BLaER1 treated with 17β-estradiol and CSF1 and Interleukin-3, amounts not matched to agents 10 nM and 100 nM (cell line): ENCODE results near the gene SLC9B1.
"Not testable (repeated sequence)": the region's sequence is repeated elsewhere in the genome, so short reads cannot be mapped to it uniquely, and the experiment has no call there.

Experiments
- H3K27ac ChIP-seq, 11 experiments: shearing (Covaris generic); formaldehyde crosslinking; 2 replicates each; pipeline ENCODE4 v1.8.1; 2022
- H3K27me3 ChIP-seq, 11 experiments: shearing (Covaris generic); formaldehyde crosslinking; 2 replicates each; pipeline ENCODE4 v1.8.1; 2022
- H3K36me3 ChIP-seq, 11 experiments: shearing (Covaris generic); formaldehyde crosslinking; 2 replicates each; pipeline ENCODE4 v1.8.1; 2022
- H3K4me1 ChIP-seq, 10 experiments: shearing (Covaris generic); formaldehyde crosslinking; 2 replicates each; pipeline ENCODE4 v1.8.1; 2022
- H3K4me2 ChIP-seq, 11 experiments: shearing (Covaris generic); formaldehyde crosslinking; 2 replicates each; pipeline ENCODE4 v1.8.1; 2022
- H3K4me3 ChIP-seq, 10 experiments: shearing (Covaris generic); formaldehyde crosslinking; 2 replicates each; pipeline ENCODE4 v1.8.1; 2022
- H3K9ac ChIP-seq, 11 experiments: shearing (Covaris generic); formaldehyde crosslinking; 2 replicates each; pipeline ENCODE4 v1.8.1; 2022
- H3K9me3 ChIP-seq, 11 experiments: shearing (Covaris generic); formaldehyde crosslinking; replicated peaks in 1 of 11; 2 replicates each; pipeline ENCODE4 v1.8.1; 2022
- H4K20me1 ChIP-seq, 11 experiments: shearing (Covaris generic); formaldehyde crosslinking; 2 replicates each; pipeline ENCODE4 v1.8.1; 2022
- Cebpa-rat ChIP-seq, 11 experiments: shearing (Covaris generic); IDR thresholded peaks; 2 replicates each; pipeline ENCODE4 v1.8.1; 2022

SLC9B1 gene

GRCh38 chr4:102868153-102868780, 151.2 kb downstream of the SLC9B1 start:
- peak overlapping the region; percentile 78 to 91 (median 86) for H3K4me2 ChIP-seq
- peaks cover 6 to 28% (median 20%) of the 10 kb centered on the region in 11 experiments for H3K36me3 ChIP-seq
- H3K27ac ChIP-seq: peak overlapping the region; percentile 77 to 95 (median 92)
- H3K9ac ChIP-seq: peak overlapping the region; percentile 80 to 93 (median 90)
- H4K20me1 ChIP-seq: peaks cover 0 to 10% (median 0%) of the 10 kb centered on the region in 11 experiments; a peak in 1 of 22 replicates
- peaks cover 22 to 61% (median 40%) of the 10 kb centered on the region in 10 experiments for H3K4me1 ChIP-seq
- H3K4me3 ChIP-seq: peak overlapping the region; percentile 59 to 78 (median 72)
- no peaks in the 10 kb centered on the region for H3K27me3 ChIP-seq
- no peak for TF ChIP-seq Cebpa-rat (IDR thresholded peaks at IDR 0.05)
- H3K9me3 ChIP-seq: peaks cover 0 to 17% (median 9%) of the 10 kb centered on the region in 11 experiments; a peak in 17 of 22 replicates

- H3K9ac ChIP-seq: peak overlapping the region; percentile 80 to 93 (median 90)
- no peak for TF ChIP-seq Cebpa-rat (IDR thresholded peaks at IDR 0.05)
These were observed 152.0 kb downstream of the SLC9B1 start for GRCh38 chr4:102867278-102868152.

DNA sequence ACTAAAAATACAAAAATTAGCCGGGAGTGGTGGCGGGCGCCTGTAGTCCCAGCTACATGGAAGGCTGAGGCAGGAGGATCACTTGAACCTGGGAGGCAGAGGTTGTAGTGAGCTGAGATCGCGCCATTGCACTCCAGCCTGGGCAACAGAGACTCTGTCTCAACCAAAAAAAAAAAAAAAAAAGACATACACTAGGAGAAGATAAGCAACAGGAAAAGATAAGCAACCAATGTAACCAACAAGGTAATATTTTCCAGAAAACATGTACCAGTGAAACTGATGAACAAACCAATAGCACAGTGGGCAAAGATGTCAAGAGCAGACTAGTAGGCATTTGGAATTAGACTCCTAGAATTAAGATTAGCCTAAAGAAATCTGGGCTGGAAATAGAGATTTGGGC, 154.2 kb downstream of the SLC9B1 start:
- H3K27me3 ChIP-seq, H3K27ac ChIP-seq, H4K20me1 ChIP-seq, H3K4me3 ChIP-seq, H3K9ac ChIP-seq: not testable (repeated sequence)
- peaks cover 0 to 37% (median 24%) of the 10 kb centered on the region in 11 experiments; a peak in 18 of 22 replicates for H3K36me3 ChIP-seq
- peak overlapping the region in 2 of 11 experiments; percentile 85 to 91; a peak in 1 of 22 replicates for H3K4me2 ChIP-seq
- H3K4me1 ChIP-seq: peaks cover 21 to 69% (median 29%) of the 10 kb centered on the region in 10 experiments
- H3K9me3 ChIP-seq: peaks cover 1 to 33% (median 24%) of the 10 kb centered on the region in 11 experiments; a peak in 21 of 22 replicates

More at GRCh38 chr4:102867278-102868152, 152.0 kb downstream of the SLC9B1 start:
- peaks cover 0 to 4% (median 0%) of the 10 kb centered on the region in 11 experiments; a peak in 1 of 22 replicates for H4K20me1 ChIP-seq
- peak overlapping the region; percentile 78 to 91 (median 86) for H3K4me2 ChIP-seq
- H3K27me3 ChIP-seq: no peaks in the 10 kb centered on the region
- peak overlapping the region; percentile 77 to 95 (median 92) for H3K27ac ChIP-seq
- H3K36me3 ChIP-seq: peaks cover 0 to 28% (median 16%) of the 10 kb centered on the region in 11 experiments; a peak in 13 of 22 replicates
- peaks cover 0 to 18% (median 10%) of the 10 kb centered on the region in 11 experiments; a peak in 11 of 22 replicates for H3K9me3 ChIP-seq
- peaks cover 26 to 69% (median 40%) of the 10 kb centered on the region in 10 experiments for H3K4me1 ChIP-seq
- H3K4me3 ChIP-seq: peak overlapping the region; percentile 59 to 78 (median 72)

DNA sequence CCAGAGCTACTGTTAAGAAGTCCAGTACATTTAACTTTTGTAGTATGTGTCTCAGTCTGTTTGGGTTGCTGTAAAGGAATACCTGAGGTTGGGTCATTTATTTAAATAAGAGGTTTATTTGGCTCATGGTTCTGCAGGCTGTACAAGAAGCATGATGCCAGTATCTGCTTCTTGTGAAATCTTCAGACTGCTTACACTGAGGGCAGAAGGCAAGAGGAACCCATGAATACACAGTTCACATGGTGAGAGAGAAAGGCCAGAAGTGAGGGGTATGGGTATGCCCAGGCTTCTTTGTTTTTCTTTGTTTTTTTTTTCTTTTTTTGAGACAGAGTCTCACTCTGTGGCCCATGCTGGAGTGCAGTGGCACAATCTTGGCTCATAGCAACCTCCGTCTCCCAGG, 156.8 kb downstream of the SLC9B1 start:
- TF ChIP-seq Cebpa-rat (IDR thresholded peaks at IDR 0.05): no peak
- H3K27me3 ChIP-seq: no peaks in the 10 kb centered on the region
- peak overlapping the region in 3 of 11 experiments; percentile 53 to 86 (median 76); a peak in 5 of 22 replicates for H3K4me2 ChIP-seq
- H4K20me1 ChIP-seq: no peaks in the 10 kb centered on the region
- H3K36me3 ChIP-seq: peaks cover 7 to 50% (median 35%) of the 10 kb centered on the region in 11 experiments; a peak in 20 of 22 replicates
- H3K9me3 ChIP-seq: peaks cover 25 to 59% (median 49%) of the 10 kb centered on the region in 11 experiments
- H3K9ac ChIP-seq: no peak overlapping the region; a peak in 1 of 22 replicates
- peak overlapping the region in 3 of 11 experiments; percentile 30 to 46 (median 34); a peak in 6 of 22 replicates for H3K27ac ChIP-seq
- no peak overlapping the region; a peak in 1 of 20 replicates for H3K4me3 ChIP-seq
- H3K4me1 ChIP-seq: peaks cover 14 to 64% (median 17%) of the 10 kb centered on the region in 10 experiments

DNA sequence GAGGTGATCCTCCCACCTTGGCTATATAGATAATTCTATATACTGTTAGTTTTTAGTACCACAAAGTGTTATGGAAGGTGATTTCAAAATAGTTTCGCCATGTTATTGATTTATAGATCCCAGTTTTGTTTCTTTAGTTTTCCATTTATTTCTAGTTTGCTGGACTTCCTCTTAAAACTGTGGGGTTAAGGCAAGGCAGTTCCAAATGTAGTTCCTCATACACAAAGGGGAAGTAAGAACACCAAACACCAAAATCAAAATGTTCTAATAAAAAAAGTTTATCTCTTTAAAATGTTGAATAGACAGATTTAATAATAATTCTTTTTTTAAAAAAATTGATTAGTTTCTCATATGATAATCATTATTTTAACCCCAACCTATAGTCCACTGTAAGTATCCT, 157.5 kb downstream of the SLC9B1 start:
- Histone ChIP-seq H3K9ac (peak overlapping the region in 1 of 11 experiments; percentile 52; a peak in 1 of 22 replicates), H3K4me3 (peak overlapping the region in 1 of 10 experiments; percentile 13; a peak in 1 of 20 replicates), H3K36me3 (peaks cover 7 to 50% (median 35%) of the 10 kb centered on the region in 11 experiments; a peak in 20 of 22 replicates), H4K20me1 (no peaks in the 10 kb centered on the region), H3K9me3 (peaks cover 25 to 63% (median 51%) of the 10 kb centered on the region in 11 experiments), H3K4me1 (peaks cover 7 to 57% (median 10%) of the 10 kb centered on the region in 10 experiments; a peak in 16 of 20 replicates), H3K27me3 (no peaks in the 10 kb centered on the region), H3K27ac (peak overlapping the region in 3 of 11 experiments; percentile 34 to 53 (median 48); a peak in 3 of 22 replicates), H3K4me2 (peak overlapping the region in 5 of 11 experiments; percentile 24 to 86 (median 65); a peak in 9 of 22 replicates)
- TF ChIP-seq Cebpa-rat (IDR thresholded peaks at IDR 0.05): no peak

GRCh38 chr4:102860611-102861324, 158.7 kb downstream of the SLC9B1 start:
- no peak overlapping the region for H3K27ac ChIP-seq
- H3K4me3 ChIP-seq: no peak overlapping the region
- H3K4me1 ChIP-seq: peaks cover 0 to 44% (median 7%) of the 10 kb centered on the region in 10 experiments; a peak in 9 of 20 replicates
- no peak overlapping the region for H3K9ac ChIP-seq
- TF ChIP-seq Cebpa-rat (IDR thresholded peaks at IDR 0.05): no peak
- H3K36me3 ChIP-seq: peaks cover 7 to 54% (median 35%) of the 10 kb centered on the region in 11 experiments; a peak in 20 of 22 replicates
- peak overlapping the region in 2 of 11 experiments; percentile 65 to 86; a peak in 5 of 22 replicates for H3K4me2 ChIP-seq
- H3K27me3 ChIP-seq: no peaks in the 10 kb centered on the region
- H3K9me3 ChIP-seq: peaks cover 25 to 63% (median 52%) of the 10 kb centered on the region in 11 experiments
- no peaks in the 10 kb centered on the region for H4K20me1 ChIP-seq

DNA sequence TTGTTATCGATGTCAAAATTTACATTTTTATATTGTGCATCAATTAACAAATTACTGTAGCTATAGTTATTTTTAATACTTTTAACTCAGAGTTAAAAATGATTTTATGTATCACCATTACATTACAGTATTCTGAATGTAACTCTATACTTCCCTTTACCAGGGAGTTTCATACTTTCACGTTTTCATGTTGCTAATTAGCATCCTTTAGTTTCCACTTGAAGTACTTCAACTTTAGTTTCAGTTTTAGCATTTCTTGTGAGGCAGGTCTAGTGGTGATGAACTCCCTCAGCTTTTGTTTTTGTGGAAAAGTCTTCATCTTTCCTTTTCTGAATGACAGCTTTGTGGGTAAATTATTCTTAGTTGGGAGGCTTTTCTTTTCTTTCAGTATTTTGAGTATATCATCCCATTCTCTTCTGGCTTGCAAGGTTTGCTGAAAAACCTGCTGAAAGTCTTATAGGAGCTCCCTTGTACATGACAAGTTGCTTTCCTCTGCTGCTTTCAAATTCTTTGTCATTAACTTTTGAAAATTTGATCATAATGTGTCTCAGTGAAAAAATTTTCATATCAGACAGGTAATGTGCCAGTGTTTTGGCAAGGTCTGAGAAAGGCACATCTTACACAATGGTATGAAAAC, 160.6 kb downstream of the SLC9B1 start:
- Histone ChIP-seq H4K20me1 (no peaks in the 10 kb centered on the region), H3K9ac (no peak overlapping the region), H3K4me3 (no peak overlapping the region), H3K4me1 (peaks cover 0 to 42% (median 7%) of the 10 kb centered on the region in 10 experiments; a peak in 9 of 20 replicates), H3K9me3 (peaks cover 25 to 58% (median 49%) of the 10 kb centered on the region in 11 experiments), H3K27me3 (no peaks in the 10 kb centered on the region), H3K36me3 (peaks cover 7 to 46% (median 26%) of the 10 kb centered on the region in 11 experiments; a peak in 20 of 22 replicates), H3K27ac (no peak overlapping the region), H3K4me2 (no peak overlapping the region)
- TF ChIP-seq Cebpa-rat (IDR thresholded peaks at IDR 0.05): no peak
